HepG2 (cell line): Measurements from ENCODE around the gene COQ4. TPM values are rescaled to one million over a fixed set of nuclear protein-coding genes. Genes with fewer than 3 reads are reported as not detected.

ENCODE experiments used
- ATF2 ChIP-seq: sonication (generic); formaldehyde crosslinking; IDR thresholded peaks from 2 replicates; pipeline ENCODE4 v1.4.0; 2020; ENCODE audit warnings: missing genetic modification reagents
- HIVEP1 ChIP-seq: sonication (generic); formaldehyde crosslinking; IDR thresholded peaks from 2 replicates; pipeline ENCODE4 v1.4.0; 2020; ENCODE audit warnings: mild to moderate bottlenecking, missing genetic modification reagents
- JUN ChIP-seq: sonication (generic); formaldehyde crosslinking; IDR thresholded peaks from 2 replicates; pipeline ENCODE4 v1.4.0; 2020; ENCODE audit warnings: mild to moderate bottlenecking, missing genetic modification reagents
- MAX ChIP-seq: IDR thresholded peaks from 2 replicates; pipeline ENCODE4 v1.6.1; 2012; ENCODE audit warnings: inconsistent platforms
- STAT6 ChIP-seq: sonication (generic); formaldehyde crosslinking; IDR thresholded peaks from 2 replicates; pipeline ENCODE4 v1.4.0; 2020; ENCODE audit warnings: missing genetic modification reagents, mild to moderate bottlenecking, borderline replicate concordance
- TEAD3 ChIP-seq: optimal IDR thresholded peaks from 2 replicates; pipeline ENCODE3; 2016; ENCODE audit warnings: borderline replicate concordance
- THAP9 ChIP-seq: sonication (generic); formaldehyde crosslinking; IDR thresholded peaks from 2 replicates; pipeline ENCODE4; 2020; ENCODE audit warnings: missing genetic modification reagents, mild to moderate bottlenecking, borderline replicate concordance
- ZNF318 ChIP-seq: sonication (generic); formaldehyde crosslinking; IDR thresholded peaks from 2 replicates; pipeline ENCODE4 v1.4.0; 2020; ENCODE audit warnings: mild to moderate bottlenecking, missing genetic modification reagents
- ZNF530 ChIP-seq: sonication (generic); formaldehyde crosslinking; IDR thresholded peaks from 2 replicates; pipeline ENCODE4 v1.5.0; 2020; ENCODE audit warnings: low read depth, mild to moderate bottlenecking, missing genetic modification reagents
- ZNF768 ChIP-seq: sonication (generic); formaldehyde crosslinking; IDR thresholded peaks from 2 replicates; pipeline ENCODE4 v1.4.0; 2020; ENCODE audit warnings: missing genetic modification reagents
- polyA plus RNA-seq, 8 experiments: library from polyadenylated mRNA; depleted of rRNA in 3 of 8; stranded (reverse) in 7 of 8; unstranded in 1 of 8; fragments of >200 nt; fragmentation: Illumina TruSeq in 4 of 8; extraction: Trizol in 4 of 8; gene quantifications; 2 replicates each; pipeline versions ENCODE4 v1.2.1 to v1.2.3, GENCODE V29; 2011 to 2016; ENCODE audit warnings: low read depth in 4 of 8, missing spikeins in 1 of 8, mixed read lengths in 1 of 8; ENCODE audit not compliant: insufficient read depth in 1 of 8
- total RNA-seq, 5 experiments: library from RNA; depleted of rRNA; stranded (reverse); fragments of >200 nt; fragmentation: Illumina TruSeq; extraction: Trizol; gene quantifications; 2 replicates each; pipeline ENCODE4 v1.2.3, GENCODE V29; 2016; ENCODE audit warnings: low read depth in 1 of 5

Gene COQ4
- total and polyA plus RNA-seq, 2 of the 13 experiments (the other 11 are each of a cell fraction or from before 2014, with no cell fraction given) = 26.1 to 36.0 TPM

GRCh38 chr9:128361986-128362646 lies 39.5 kb downstream of the COQ4 start (continued):
- TF ChIP-seq ZNF318 (CRISPR knock-in tag) (no peak), JUN (CRISPR knock-in tag) (no peak), HIVEP1 (CRISPR knock-in tag) (peak; percentile 66), STAT6 (CRISPR knock-in tag) (0 out of 2 replicates have a peak, but pooled peaks have one; percentile 31), TEAD3 (peak; percentile 67), ATF2 (CRISPR knock-in tag) (0 out of 2 replicates have a peak, but pooled peaks have one; percentile 22), ZNF768 (CRISPR knock-in tag) (peak; percentile 27; the same call in 1 of the 2 replicates), ZNF530 (CRISPR knock-in tag) (no peak), THAP9 (CRISPR knock-in tag) (peak; percentile 44; the same call in 1 of the 2 replicates), MAX (peak; percentile 44; the same call in 1 of the 2 replicates)
